HL-60/S4 (cell line): ENCODE data around the gene ELMO1.

Experiments used
- in situ Hi-C: fragments of 300-500 bp; cut with MboI; formaldehyde crosslinking; loops from 2 replicates; pipeline ENCODE4 v1.14.3; 2022; ENCODE audit warnings: low sequenced_read_pairs

ELMO1 gene

GRCh38 chr7:37376386-37376785 is 72.3 kb downstream of the ELMO1 start:
- in situ Hi-C loops = no loop called here

- in situ Hi-C loops = no loop called here
Observed at GRCh38 chr7:37372750-37373149, 75.9 kb downstream of the ELMO1 start.

- in situ Hi-C loops = no loop called here
Observed at GRCh38 chr7:37371755-37372154, 76.9 kb downstream of the ELMO1 start.

- in situ Hi-C loops = no loop called here
Observed at GRCh38 chr7:37369906-37370305, 78.8 kb downstream of the ELMO1 start.

GRCh38 chr7:37368540-37368939 is 80.1 kb downstream of the ELMO1 start:
- in situ Hi-C loops = no loop called here

DNA sequence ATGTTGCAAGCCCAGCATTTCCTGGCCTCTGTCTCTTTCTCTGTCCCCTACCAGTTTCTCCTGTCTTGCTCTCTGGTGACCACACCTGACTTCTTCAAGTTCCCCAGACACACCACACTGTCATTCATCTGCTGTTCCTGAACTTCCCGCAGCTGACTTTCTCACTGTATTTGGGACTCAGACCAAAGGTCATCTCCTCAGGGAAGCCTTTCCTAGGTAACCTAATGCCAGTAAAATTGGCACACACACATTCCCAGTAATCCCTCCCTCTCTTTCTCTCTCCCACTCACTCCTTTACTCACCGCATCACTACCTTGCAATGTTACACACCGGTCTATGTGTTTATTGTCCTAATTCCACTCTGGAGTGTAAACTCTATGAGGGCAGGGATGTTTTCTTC is 81.7 kb downstream of the ELMO1 start:
- in situ Hi-C loops = no loop called here

DNA sequence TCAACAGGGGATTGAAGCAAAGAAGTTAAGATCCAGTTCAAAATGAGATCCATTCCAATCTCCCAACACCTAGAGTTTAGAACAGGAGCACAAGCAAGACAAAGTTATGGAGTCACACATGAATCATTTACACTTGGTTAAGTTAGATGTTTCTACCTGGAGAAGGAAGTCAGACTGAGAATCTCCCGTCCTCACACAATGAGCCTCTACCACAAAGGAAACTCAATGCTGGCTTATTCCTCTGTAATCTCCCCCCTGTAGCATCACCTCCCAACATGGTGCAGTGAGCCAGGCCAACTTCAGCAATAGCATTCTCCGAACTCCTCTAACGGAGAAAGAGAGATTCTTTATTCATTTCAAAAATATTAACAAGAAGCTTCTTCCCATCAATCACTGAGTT is 82.2 kb downstream of the ELMO1 start:
- in situ Hi-C loops = no loop called here

- in situ Hi-C loops = no loop called here
Observed at GRCh38 chr7:37365405-37365804, 83.3 kb downstream of the ELMO1 start.

DNA sequence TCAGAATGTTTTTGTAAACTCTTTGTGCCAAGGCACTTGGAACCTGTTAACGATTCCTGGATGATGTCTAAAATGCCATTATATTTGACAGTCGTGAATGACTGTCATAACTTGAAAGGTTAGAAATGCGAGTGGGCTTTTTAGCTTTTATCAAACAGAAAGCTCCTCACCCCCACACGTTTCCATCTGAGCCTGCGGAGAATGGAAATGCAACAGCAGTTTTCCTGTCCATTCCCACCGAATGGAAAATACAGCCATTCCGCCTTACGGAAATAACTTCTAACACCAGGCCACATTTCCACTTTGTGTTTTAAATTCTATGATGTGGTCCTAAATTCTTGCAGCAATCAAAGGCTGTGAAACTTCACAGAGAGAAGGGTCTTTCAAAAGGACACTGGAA is 83.8 kb downstream of the ELMO1 start:
- in situ Hi-C loops = no loop called here

DNA sequence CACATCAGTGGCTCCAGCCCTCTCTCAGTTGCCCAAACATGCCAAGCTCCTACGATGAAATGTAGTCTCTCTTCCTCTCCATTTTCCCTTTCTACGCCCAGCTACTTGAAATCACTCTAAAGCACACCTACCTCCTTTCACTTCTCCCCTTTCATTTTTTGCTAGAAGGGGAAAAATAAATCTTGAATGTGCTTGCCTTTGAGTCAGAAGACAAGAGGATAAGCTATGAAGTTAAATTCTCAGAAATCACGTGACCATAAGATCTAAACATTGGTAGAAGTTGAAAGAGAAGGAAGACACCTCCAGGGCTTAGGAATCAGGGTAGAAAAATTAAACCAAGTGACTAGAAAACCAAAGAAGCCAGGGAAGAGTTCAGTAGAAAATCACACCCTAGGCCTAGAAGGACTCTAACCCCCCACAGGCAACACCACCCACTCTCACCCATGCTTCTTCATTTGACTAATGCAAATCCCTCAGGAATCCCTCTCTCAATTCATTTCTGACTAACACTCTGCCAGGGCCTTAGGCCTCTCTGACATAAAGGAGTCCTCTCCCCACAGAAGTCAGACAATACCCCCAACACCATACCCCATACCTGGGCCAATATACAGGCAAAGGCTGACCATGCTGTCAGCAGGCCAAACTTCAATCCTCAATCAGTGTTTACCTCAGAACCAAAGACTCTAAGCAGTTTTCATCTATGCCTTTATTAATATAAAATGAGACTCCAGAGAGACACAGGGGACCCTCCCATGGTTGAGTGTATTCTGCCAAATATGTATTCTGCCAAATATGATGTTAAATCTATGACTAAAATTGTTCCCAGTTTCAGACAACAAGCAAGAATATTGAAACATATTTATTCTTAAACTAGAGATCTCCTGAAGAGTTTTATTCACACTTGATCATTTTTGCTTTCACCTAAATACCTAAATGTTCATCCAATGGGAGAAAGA is 84.8 kb downstream of the ELMO1 start:
- in situ Hi-C loops = no loop called here

DNA sequence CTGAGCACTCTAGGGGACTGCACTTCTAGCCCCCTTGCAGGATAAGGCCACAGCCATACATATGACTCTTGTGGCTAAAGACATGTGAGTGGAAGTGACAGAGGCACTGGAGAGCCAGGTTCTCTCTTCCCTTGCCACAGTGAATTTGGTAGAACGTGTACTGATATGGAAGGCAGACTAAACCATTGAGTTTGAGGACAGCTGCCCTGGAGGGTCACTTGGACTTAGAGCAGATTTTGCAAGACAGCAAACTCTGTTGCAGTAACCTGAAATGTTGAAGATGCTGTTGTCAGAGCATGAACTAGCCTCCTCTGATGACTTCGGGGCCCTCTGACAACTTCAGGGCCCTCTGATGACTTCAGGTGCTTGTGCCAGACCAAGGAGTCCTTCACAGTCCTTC is 85.9 kb downstream of the ELMO1 start:
- in situ Hi-C loops = no loop called here

GRCh38 chr7:37360484-37360883 is 88.2 kb downstream of the ELMO1 start:
- in situ Hi-C loops = no loop called here

- in situ Hi-C loops = no loop called here
Observed at GRCh38 chr7:37359662-37360444, 88.8 kb downstream of the ELMO1 start.

DNA sequence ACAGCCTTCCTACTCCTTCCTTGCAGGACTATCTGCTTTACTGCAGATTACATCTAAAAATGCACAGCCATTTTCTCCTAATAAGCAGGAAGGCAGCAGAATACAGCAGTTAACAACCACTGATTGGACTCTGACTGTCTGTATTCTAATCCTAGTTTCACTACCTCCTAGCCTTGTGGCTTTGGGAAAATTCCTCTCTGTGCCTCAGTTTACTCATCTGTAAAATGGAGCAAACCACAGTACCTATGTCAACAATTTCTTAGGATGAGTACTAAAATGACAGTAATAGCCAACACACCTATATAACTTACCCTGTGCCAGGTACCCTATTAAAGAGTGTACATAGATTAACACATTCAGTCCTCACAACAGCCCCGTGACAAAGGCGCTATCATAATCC is 89.5 kb downstream of the ELMO1 start:
- in situ Hi-C loops = no loop called here

DNA sequence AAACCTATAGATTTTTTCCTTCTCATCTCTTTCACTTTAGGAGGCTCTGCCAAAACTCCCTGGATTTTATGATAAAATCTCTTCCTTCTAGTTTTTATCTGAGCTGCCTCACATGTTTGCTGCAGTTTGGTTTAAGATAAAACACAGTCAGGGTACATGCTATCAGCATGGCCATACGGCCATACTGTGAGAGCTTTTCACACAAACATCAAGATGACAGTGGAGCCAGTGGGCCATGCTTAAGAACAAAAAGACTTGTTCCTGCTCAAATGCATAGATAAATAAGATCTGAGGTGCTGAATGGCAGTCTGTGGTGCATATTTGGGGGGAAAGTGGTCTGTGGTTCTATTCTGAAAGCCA is 91.0 kb downstream of the ELMO1 start:
- in situ Hi-C loops = no loop called here

DNA sequence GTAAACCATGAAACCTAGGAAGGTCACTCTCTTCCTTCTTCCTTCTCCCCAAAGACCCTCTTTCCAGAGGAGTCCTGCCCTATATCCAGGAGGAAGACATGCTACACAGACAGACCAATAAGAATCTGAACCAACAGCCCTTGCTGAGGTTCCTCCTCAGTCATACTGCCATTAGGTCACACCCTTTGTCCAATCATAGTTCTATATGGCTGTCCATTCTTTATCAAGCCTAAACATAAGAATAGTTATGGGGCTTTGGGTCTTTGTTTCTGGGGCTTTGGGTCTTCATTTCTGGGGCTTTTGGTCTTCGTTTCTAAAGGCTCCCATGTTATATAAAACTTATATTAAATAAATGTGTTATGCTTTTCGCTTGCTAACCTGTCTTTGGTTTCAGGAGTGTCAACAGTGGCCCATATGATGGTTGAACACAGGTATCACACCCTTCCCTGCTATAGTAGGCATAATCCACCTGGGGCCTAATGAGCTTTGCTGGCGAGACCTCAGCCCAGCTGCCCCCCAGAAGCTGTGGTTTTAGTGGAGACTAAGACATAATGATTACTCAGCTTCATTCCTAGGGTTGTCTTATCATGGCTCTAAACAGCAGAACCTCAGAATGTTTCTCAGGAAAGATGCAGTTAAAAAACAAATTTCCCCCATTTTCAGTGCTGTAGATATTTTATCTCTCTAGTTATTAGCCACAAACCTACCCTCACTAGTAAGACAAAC is 91.6 kb downstream of the ELMO1 start:
- in situ Hi-C loops = no loop called here

- in situ Hi-C loops = no loop called here
Observed at GRCh38 chr7:37354656-37355131, 94.0 kb downstream of the ELMO1 start.

DNA sequence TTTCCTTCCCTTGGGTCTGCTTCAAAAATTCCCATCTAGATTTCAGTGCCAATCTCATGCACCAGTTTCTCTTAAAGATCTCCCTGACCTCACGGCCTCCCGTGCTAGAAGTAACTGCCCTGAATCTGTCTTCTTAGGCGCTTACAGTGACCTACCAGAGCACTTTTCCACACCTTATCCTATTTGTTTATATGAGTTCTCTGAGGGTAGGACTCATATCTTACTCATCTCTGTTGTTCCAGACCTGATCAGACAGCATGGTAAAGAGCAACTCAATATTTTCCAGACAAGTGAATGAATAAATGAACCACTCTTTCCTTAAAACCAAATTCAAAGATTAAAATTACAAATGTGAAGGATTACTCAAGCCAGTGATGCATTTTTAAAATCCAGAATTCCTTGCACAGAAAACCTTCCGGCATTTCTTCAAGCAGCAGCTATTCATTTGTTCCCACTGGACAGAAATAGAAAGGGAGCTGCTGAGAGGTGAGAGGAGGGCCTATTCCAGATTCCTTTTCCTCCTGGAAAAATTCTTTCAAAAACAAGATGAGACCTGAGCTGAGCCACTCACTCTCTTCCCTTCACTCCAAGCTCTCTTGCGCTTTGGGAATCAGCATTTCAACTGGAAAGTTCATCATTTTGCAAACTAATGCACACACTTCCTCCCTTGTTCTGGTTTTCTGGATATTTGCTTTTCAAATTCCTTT is 94.6 kb downstream of the ELMO1 start:
- in situ Hi-C loops = no loop called here

DNA sequence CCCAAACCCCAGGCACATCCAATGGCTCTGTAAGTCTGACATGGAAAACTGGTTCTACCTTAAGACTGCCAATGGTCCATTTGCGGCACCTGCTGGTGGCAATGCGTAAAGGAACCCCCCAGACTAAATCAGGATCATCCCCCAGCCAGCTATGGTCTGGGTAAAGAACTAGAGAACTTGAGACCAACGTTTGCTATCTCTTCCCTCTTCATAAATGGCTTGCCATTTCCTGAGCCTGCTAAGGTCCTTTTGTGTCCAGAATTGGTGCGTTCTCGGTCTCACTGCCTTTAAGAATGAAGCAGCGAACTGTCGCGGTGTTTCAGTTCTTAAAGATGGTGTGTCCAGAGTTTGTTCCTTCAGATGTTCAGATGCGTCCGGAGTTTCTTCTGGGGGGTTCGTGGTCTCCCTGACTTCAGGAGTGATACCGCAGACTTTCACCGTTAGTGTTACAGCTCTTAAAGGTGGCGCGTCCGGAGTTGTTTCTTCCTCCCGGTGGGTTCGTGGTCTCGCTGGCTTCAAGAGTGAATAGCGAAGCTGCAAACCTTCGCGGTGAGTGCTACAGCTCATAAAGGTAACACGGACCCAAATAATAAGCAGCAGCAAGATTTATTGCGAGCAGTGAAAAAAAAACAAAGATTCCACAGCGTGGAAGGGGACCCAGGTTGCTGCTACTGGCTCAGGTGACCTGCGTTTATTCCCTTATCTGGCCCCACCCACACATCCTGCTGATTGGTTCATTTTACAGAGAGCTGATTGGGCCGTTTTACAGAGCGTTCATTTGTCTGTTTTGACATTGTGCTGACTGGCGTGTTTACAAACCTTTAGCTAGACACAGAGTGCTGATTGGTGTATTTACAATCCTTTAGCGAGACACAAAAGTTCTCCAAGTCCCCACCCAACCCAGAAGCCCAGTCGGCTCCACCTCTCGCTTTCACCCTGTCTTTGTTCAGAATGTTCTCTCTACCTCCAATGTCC is 95.4 kb downstream of the ELMO1 start:
- in situ Hi-C loops = no loop called here
